ENCODE results near the gene KLHDC7B. TPM values are rescaled to one million over a fixed set of nuclear protein-coding genes. Genes with fewer than 3 reads are reported as not detected.

The KLHDC7B gene
- total RNA-seq, 2 donors from 2014 or later: 0.07 to 0.16 TPM

- no peak for TF ChIP-seq CTCF (IDR thresholded peaks at IDR 0.05)
- peak overlapping the region; percentile 72 to 75 for H3K9ac ChIP-seq (ENCODE audit: low read depth in 2 of 2, low read length in 2 of 2)
- no peak for DNase-seq
- peak overlapping the region; percentile 74 for H3K4me3 ChIP-seq
- intact Hi-C loops (cut with DNase I): loop anchor here (10.0 kb wide), 1 partner anchor 254 kb away; the partner anchor contains the start of gene HDAC10
- H3K27ac ChIP-seq: peak overlapping the region; percentile 72
- H3K4me1 ChIP-seq: peaks cover 16% of the 10 kb centered on the region
- no peaks in the 10 kb centered on the region for H3K9me3 ChIP-seq
- no peaks in the 10 kb centered on the region for H3K27me3 ChIP-seq
- H3K36me3 ChIP-seq: peaks cover 9% of the 10 kb centered on the region
Measured at GRCh38 chr22:50508897-50509296, 36.8 kb upstream of the KLHDC7B start.

GRCh38 chr22:50513175-50513574 is 32.5 kb upstream of the KLHDC7B start:
- no peak for DNase-seq
- Histone ChIP-seq H3K4me1 (peaks cover 5% of the 10 kb centered on the region), H3K36me3 (peaks cover 2% of the 10 kb centered on the region), H3K27me3 (no peaks in the 10 kb centered on the region), H3K9ac (ENCODE audit: low read depth in 2 of 2, low read length in 2 of 2) (no peak overlapping the region), H3K9me3 (no peaks in the 10 kb centered on the region), H3K4me3 (no peak overlapping the region), H3K27ac (no peak overlapping the region)
- TF ChIP-seq CTCF (IDR thresholded peaks at IDR 0.05): no peak
- intact Hi-C loops (cut with DNase I): no loop called here

GRCh38 chr22:50516068-50516467 is 29.6 kb upstream of the KLHDC7B start:
- peaks cover 5% of the 10 kb centered on the region for H3K36me3 ChIP-seq

GRCh38 chr22:50516891-50517290 is 28.8 kb upstream of the KLHDC7B start:
- no peak overlapping the region for H3K27ac ChIP-seq
- no peaks in the 10 kb centered on the region for H3K27me3 ChIP-seq
- TF ChIP-seq CTCF (IDR thresholded peaks at IDR 0.05): no peak
- H3K9ac ChIP-seq (ENCODE audit: low read depth in 2 of 2, low read length in 2 of 2): no peak overlapping the region
- no peaks in the 10 kb centered on the region for H3K4me1 ChIP-seq
- no peak for DNase-seq
- peaks cover 5% of the 10 kb centered on the region for H3K36me3 ChIP-seq
- intact Hi-C loops (cut with DNase I): no loop called here
- H3K4me3 ChIP-seq: no peak overlapping the region
- no peaks in the 10 kb centered on the region for H3K9me3 ChIP-seq

More at GRCh38 chr22:50516068-50516467, 29.6 kb upstream of the KLHDC7B start:
- no peaks in the 10 kb centered on the region for H3K4me1 ChIP-seq
- no peak for DNase-seq
- no peaks in the 10 kb centered on the region for H3K27me3 ChIP-seq
- no peak for TF ChIP-seq CTCF (IDR thresholded peaks at IDR 0.05)
- no peaks in the 10 kb centered on the region for H3K9me3 ChIP-seq
- H3K27ac ChIP-seq: no peak overlapping the region
- H3K4me3 ChIP-seq: no peak overlapping the region
- intact Hi-C loops (cut with DNase I): no loop called here
- no peak overlapping the region for H3K9ac ChIP-seq (ENCODE audit: low read depth in 2 of 2, low read length in 2 of 2)

- no peaks in the 10 kb centered on the region for H3K4me1 ChIP-seq
- no peak overlapping the region for H3K9ac ChIP-seq (ENCODE audit: low read depth in 2 of 2, low read length in 2 of 2)
- no peak for TF ChIP-seq CTCF (IDR thresholded peaks at IDR 0.05)
- no peak overlapping the region for H3K27ac ChIP-seq
- intact Hi-C loops (cut with DNase I): no loop called here
- no peak overlapping the region for H3K4me3 ChIP-seq
- H3K36me3 ChIP-seq: peaks cover 5% of the 10 kb centered on the region
- H3K9me3 ChIP-seq: no peaks in the 10 kb centered on the region
- DNase-seq: no peak
- no peaks in the 10 kb centered on the region for H3K27me3 ChIP-seq
Measured at GRCh38 chr22:50517495-50518260, 28.0 kb upstream of the KLHDC7B start.
